ENCODE measurements around the gene PRUNE2.

DNA sequence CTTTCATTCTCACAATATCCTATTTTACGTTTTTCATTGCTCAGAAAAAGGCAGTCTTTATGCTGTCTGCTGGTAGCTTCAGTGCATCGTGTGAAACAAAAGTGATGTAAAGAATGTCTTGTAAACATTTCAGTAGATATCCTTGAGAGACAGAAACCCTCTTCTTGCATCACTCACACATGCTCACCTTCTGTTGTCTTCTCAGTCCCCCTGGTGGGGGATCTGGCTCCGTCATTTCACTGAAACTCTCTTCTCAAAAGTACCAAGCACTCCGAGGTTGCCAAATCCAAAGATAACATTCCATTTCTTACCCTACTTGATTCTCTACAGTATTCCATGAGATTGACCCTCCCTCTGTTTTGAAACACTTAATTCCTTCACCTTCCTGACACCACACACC lies 187.7 kb downstream of the PRUNE2 start:
- no peak for TF ChIP-seq HDAC6 (IDR thresholded peaks at IDR 0.05; ENCODE audit: low read depth, low read length)
- no peak for TF ChIP-seq MAFK (IDR thresholded peaks at IDR 0.05; ENCODE audit: low read length)
- TF ChIP-seq ZNF121 (CRISPR knock-in tag; conservative IDR thresholded peaks at IDR 0.05) = no peak
- TF ChIP-seq, protein P1, sequence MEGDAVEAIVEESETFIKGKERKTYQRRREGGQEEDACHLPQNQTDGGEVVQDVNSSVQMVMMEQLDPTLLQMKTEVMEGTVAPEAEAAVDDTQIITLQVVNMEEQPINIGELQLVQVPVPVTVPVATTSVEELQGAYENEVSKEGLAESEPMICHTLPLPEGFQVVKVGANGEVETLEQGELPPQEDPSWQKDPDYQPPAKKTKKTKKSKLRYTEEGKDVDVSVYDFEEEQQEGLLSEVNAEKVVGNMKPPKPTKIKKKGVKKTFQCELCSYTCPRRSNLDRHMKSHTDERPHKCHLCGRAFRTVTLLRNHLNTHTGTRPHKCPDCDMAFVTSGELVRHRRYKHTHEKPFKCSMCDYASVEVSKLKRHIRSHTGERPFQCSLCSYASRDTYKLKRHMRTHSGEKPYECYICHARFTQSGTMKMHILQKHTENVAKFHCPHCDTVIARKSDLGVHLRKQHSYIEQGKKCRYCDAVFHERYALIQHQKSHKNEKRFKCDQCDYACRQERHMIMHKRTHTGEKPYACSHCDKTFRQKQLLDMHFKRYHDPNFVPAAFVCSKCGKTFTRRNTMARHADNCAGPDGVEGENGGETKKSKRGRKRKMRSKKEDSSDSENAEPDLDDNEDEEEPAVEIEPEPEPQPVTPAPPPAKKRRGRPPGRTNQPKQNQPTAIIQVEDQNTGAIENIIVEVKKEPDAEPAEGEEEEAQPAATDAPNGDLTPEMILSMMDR (IDR thresholded peaks at IDR 0.05 in 2 of 3, conservative IDR thresholded peaks at IDR 0.05 in 1 of 3; ENCODE audit: insufficient read depth in 2 of 3, low read depth in 1 of 3, low read length in 3 of 3) = no peak; a peak in 1 of 6 replicates
- TF ChIP-seq GTF2E2 (tag; IDR thresholded peaks at IDR 0.05) = no peak
- TF ChIP-seq MYC (IDR thresholded peaks at IDR 0.05; ENCODE audit: low read depth, low read length) = peak; percentile 46
- no peak for TF ChIP-seq MYC (CRISPR knock-in tag; IDR thresholded peaks at IDR 0.05; ENCODE audit: borderline replicate concordance, low read depth)
- no peak for TF ChIP-seq SREBF1 (IDR thresholded peaks at IDR 0.05; ENCODE audit: borderline replicate concordance, low read depth, low read length)
- TF ChIP-seq SIX5 (IDR thresholded peaks at IDR 0.05; ENCODE audit: borderline replicate concordance in 1 of 2, insufficient read depth in 1 of 2, low read depth in 1 of 2, low read length in 2 of 2) = no peak
- TF ChIP-seq ZNF280B (CRISPR knock-in tag; IDR thresholded peaks at IDR 0.05) = no peak
- no peak for TF ChIP-seq CXXC5 (CRISPR knock-in tag; IDR thresholded peaks at IDR 0.05)
- no peak for TF ChIP-seq CBFA2T3 (IDR thresholded peaks at IDR 0.05)
- no peak for TF ChIP-seq ZC3H4 (CRISPR knock-in tag; IDR thresholded peaks at IDR 0.05; ENCODE audit: borderline replicate concordance)
- TF ChIP-seq YY1 (IDR thresholded peaks at IDR 0.05; ENCODE audit: borderline replicate concordance in 1 of 3, control insufficient read depth in 1 of 3, extremely low read depth in 1 of 3, insufficient read depth in 3 of 3, insufficient read length in 1 of 3, insufficient replicate concordance in 2 of 3, low read depth in 1 of 3, low read length in 2 of 3) = no peak
- TF ChIP-seq LARP7 (IDR thresholded peaks at IDR 0.05) = no peak

Data from K562 (cell line).